GM13977 (cell line): Measurements from ENCODE around the gene PDCD7.
A peak's percentile ranks its signal among the peaks of the same experiment; 100 is the strongest.

Experiments used
- DNase-seq: peaks from one replicate; pipeline ENCODE4 v3.0.0; 2012; ENCODE audit warnings: low spot score
- in situ Hi-C: fragments of 300-500 bp; cut with MboI; formaldehyde crosslinking; loops from one replicate; pipeline ENCODE4 v1.12.0; 2022; ENCODE audit warnings: low sequenced_read_pairs, low pct_unique_long_range_greater_than_20kb, mixed read lengths, inconsistent platforms; ENCODE audit not compliant: unreplicated experiment
- TF ChIP-seq, protein P1 (sequence below): IDR thresholded peaks from 2 replicates; pipeline ENCODE4 v1.5.1; 2012; ENCODE audit warnings: mild to moderate bottlenecking, control low read depth; ENCODE audit not compliant: insufficient read depth; ENCODE audit errors: extremely low read depth, missing control alignments

The PDCD7 gene

DNA sequence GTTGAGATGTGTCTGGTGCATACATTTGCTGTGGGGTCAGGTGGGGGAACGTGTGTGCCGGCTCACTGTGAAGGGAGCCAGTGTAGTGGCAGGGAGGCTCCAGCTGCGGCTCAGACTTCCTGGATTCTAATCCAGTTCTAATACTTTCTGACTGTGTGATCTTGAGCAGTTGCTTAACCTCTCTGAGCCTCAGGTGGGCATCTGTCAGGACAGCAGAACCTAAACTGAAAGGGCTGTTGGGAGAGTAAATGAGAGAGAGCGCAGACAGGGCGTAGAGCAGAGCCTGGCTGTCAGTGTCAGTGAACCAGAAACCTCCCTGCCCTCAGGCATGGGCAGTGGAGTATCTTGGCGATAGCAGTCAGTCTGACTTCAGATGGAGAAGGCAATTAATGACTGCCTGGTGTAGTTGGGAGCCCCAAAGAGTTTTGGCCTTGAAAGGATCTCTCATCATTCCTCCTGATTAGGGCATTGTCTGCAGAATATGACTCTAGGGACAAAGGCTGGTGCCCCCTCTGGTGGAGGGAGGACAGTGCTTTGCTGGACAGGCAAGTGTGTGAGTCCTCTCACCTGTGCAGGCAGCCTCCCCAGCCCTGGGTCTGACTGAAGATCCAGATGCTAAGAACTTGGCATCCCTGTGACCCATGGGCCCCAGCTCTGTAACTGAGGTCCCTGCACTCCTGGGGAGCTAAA is 47.5 kb downstream of the PDCD7 start:
- no peak for DNase-seq

DNA sequence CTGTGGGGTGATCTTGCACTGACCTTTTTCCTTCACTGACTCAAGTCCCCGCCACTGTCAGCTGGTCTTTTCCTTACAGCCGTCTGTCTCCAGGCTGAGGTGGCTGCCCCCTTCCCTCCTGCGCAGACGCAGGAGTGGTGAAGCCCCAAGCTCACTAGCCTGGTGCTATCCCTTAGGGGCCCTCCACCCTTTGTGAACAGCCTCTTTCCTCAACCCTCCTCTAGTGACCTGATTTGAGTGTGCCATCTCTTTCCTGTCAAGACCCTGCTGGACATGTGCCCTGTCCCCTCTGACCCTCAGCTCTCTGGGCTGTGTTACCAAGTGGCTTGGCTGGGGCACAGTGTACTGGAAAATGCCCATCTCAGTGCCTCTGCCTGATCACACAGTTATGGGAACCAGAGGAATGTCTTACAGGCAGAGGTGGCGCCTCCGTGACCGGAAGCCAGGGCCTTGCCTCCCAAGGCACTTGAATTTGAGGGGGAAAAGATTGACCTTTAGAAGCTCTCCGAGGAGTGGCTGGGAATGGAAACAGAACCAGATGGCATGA is 48.3 kb downstream of the PDCD7 start:
- in situ Hi-C loops, result no loop called here
- TF ChIP-seq, protein P1, sequence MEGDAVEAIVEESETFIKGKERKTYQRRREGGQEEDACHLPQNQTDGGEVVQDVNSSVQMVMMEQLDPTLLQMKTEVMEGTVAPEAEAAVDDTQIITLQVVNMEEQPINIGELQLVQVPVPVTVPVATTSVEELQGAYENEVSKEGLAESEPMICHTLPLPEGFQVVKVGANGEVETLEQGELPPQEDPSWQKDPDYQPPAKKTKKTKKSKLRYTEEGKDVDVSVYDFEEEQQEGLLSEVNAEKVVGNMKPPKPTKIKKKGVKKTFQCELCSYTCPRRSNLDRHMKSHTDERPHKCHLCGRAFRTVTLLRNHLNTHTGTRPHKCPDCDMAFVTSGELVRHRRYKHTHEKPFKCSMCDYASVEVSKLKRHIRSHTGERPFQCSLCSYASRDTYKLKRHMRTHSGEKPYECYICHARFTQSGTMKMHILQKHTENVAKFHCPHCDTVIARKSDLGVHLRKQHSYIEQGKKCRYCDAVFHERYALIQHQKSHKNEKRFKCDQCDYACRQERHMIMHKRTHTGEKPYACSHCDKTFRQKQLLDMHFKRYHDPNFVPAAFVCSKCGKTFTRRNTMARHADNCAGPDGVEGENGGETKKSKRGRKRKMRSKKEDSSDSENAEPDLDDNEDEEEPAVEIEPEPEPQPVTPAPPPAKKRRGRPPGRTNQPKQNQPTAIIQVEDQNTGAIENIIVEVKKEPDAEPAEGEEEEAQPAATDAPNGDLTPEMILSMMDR, result no peak
- no peak for DNase-seq

More for the DNA sequence above, 47.5 kb downstream of the PDCD7 start:
- in situ Hi-C loops, result no loop called here
- TF ChIP-seq, protein P1, result peak; percentile 62

DNA sequence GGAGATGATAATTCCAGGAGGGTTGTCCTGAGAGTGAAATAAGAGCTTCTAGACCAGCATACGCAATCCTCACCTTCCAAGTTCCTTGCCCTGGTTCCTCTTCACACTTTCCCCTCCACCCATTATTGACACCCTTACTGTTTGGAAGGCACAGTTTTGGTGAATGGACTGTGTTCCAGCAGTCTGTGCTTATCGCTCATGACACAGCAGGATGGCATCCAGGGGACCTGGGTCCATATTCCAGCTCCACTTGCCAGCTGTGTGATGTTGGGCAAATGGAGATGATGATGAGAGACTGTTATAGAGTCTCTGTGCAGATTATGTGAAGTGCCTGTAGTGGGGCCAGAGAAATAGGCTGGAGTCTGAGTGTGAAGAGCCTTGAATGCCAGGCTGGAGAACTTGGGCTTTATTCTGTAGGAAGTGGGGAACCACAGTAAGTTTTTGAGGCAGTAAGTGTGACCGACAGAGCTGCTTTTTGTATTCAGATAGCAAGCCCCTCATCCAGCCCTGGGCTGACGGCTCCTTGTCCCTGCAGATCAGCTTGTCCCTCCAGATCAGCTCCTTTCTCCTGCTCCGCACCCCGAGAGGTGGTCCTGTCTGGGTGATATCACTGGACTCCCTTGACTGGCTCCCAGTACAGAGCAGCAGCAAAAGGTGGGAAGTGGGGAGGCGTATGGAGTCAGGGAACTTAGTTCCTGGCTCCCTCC is 49.0 kb downstream of the PDCD7 start:
- in situ Hi-C loops, result no loop called here
- TF ChIP-seq, protein P1, result no peak
- DNase-seq, result no peak

DNA sequence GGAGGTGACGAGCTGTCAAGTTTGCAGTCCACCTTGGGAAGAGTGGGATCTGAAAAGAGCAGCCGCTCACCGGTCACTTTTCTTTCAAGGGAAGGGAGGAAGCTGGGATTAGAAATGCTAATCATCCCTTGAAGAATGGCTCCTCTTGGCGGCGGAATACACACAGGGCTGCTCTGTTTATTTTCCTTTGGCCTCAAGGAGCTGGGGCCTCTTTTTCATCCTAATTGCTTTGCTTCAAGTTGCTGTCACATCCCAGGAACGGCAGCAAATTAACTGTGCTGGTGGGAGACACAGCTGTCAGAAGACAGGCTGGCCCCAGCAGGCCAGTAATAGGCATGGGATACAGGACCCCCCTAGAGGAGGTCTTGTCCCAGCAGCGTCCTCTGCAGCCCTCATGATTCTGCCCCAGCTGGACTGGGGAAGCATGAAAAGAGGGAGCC is 50.3 kb downstream of the PDCD7 start:
- no peak for DNase-seq
- TF ChIP-seq, protein P1, result no peak
- in situ Hi-C loops, result no loop called here

DNA sequence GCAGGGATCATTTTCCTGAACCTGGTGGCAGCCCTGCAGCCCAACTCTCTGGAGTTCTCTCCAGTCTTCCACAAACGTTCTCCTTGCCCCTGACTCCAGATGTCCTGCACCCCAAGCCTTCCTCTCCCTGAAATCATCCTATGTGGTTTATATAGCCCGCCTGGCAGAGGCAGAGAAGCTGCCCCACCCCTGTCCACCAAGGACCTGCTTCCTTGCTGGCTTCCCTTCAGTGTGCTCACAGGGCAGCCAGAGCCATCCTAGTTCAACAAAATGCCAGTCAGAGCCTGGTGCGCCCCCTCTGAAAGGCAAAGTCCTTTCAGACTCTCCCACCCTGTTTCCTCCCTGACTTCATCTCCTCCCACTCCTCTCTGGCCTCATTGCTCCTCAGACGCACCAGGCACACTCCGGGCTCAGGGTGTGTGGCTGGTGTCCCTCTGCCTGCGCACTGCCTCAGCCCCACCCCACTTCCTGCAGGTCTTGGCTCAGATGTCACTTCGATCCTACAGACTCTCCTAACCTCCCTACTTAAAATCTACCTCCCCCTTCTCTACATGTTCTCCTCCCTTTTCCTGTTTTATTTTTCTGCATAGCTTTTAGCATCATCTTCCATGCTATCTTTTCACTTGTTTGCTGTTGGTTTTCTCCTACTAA is 51.2 kb downstream of the PDCD7 start:
- in situ Hi-C loops, result no loop called here
- DNase-seq, result no peak
- TF ChIP-seq, protein P1, result no peak

DNA sequence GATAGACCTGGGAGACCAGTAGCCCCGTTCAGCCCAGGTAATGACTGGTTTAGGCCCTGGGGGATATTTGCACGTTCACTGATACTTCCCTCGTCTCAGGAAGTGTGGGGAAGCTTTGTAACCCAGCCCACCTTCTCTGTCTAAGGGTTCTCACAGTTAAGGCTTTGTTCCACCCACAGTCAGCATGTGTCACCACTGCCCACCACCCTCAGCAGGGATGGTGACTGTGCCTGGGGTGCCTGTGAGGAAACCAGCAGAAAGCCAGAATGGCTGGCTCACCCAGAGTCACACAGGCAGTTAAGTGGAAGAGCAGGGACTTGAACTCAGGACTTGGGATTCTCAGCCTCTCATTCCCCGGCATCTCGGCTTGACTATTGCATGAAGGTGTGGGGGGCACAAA is 51.9 kb downstream of the PDCD7 start:
- in situ Hi-C loops, result no loop called here
- TF ChIP-seq, protein P1, result no peak
- DNase-seq, result no peak
